ENCODE measurements around the gene AGRN.

AGRN gene

DNA sequence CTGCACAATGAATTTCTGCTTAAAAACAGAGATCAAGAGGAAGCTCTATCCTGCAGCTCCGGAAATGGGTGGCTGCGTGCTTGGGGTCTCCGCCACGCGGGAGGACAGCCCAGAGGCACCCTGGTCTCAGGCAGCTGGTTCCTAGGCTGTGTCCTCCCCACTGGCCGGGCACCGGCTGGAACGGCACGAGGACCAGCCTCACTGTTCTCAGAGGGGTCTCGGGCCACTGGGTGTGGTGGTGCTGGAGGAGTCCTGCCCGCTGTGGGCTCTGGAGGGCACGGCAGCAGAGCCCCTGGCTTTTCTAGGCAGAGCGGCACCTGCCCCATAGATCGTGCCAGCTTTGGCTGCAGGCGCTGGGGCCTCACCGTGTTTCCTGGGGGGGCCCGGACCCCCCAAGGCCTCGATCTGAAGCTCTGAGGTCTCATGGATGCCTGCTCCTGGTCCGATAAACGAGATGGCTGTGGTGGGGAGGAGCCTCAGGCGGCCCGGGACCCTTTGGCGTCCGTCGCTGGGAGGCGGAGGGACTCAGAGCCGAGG lies 62.4 kb downstream of the AGRN start:
- no peak for DNase-seq (ENCODE audit: low read depth)
- H3K4me3 ChIP-seq (ENCODE audit: low read depth, low read length): no peak overlapping the region
- no peak for TF ChIP-seq CTCF (IDR thresholded peaks at IDR 0.05; ENCODE audit: insufficient read depth, low read depth, low read length, missing control alignments)

GRCh38 chr1:1082776-1083415 lies 63.0 kb downstream of the AGRN start:
- no peak for TF ChIP-seq CTCF (IDR thresholded peaks at IDR 0.05; ENCODE audit: insufficient read depth, low read depth, low read length, missing control alignments)
- no peak overlapping the region for H3K4me3 ChIP-seq (ENCODE audit: low read depth, low read length)
- DNase-seq (ENCODE audit: low read depth): no peak

- H3K4me3 ChIP-seq (ENCODE audit: low read depth, low read length): no peak overlapping the region
- no peak for DNase-seq (ENCODE audit: low read depth)
- TF ChIP-seq CTCF (IDR thresholded peaks at IDR 0.05; ENCODE audit: insufficient read depth, low read depth, low read length, missing control alignments): no peak
Observed at GRCh38 chr1:1083416-1084371, 63.8 kb downstream of the AGRN start.

- no peak overlapping the region for H3K4me3 ChIP-seq (ENCODE audit: low read depth, low read length)
- TF ChIP-seq CTCF (IDR thresholded peaks at IDR 0.05; ENCODE audit: insufficient read depth, low read depth, low read length, missing control alignments): no peak
- no peak for DNase-seq (ENCODE audit: low read depth)
Observed at GRCh38 chr1:1084372-1085170, 64.7 kb downstream of the AGRN start.

DNA sequence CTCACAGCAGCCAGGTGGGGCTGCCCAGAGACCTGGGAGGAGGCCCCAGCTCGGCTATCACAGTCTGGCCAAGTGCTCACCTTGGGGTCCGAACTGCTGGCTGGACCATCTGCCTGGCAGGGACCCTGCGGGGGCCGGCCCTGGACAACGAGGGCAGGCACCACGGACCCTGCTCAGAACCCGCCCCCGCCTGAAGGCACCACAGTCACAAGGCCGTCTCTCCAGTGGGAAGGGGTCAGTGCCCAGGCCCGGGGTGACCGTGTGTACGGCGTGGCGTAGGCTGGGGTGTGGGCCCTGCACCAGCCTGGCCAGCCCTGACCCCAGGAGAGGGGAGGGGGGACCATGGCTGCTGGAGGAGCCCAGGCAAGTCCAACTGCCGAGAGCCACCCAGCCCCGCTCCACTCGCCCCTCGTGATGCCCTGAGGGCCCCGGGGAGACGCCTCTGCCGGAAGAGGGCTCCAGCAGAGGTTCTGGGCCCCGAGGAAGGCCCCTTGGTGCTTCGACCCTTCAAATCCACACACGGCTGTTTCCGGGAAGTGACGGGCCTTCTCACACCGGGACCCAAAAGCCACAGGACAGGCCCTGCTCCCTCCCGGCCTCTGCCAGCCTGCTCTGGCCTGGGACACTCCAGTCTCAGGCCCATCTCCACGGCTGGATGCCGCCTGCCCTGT lies 65.4 kb downstream of the AGRN start:
- DNase-seq (ENCODE audit: low read depth): no peak
- no peak for TF ChIP-seq CTCF (IDR thresholded peaks at IDR 0.05; ENCODE audit: insufficient read depth, low read depth, low read length, missing control alignments)
- H3K4me3 ChIP-seq (ENCODE audit: low read depth, low read length): no peak overlapping the region
